Colonic mucosa (tissue), 4 donors: ENCODE data around the gene FBXO7. TPM values are rescaled to one million over a fixed set of nuclear protein-coding genes. Genes with fewer than 3 reads are reported as not detected.

Source experiments
- DNase-seq: peaks from one replicate; pipeline ENCODE4 v3.0.0-alpha.2; 2020
- H3K27ac ChIP-seq: fragments of 200-600 bp; one replicate; pipeline ENCODE4 v1.8.0; 2021
- H3K27me3 ChIP-seq: fragments of 200-600 bp; one replicate; pipeline ENCODE4 v1.8.0; 2021
- H3K36me3 ChIP-seq: fragments of 200-600 bp; one replicate; pipeline ENCODE4 v1.8.0; 2021
- H3K4me1 ChIP-seq: fragments of 200-600 bp; one replicate; pipeline ENCODE4 v1.8.0; 2021; ENCODE audit warnings: mild to moderate bottlenecking
- H3K4me3 ChIP-seq: fragments of 200-600 bp; one replicate; pipeline ENCODE4 v1.8.0; 2021
- H3K9ac ChIP-seq, 2 donors: one replicate each; pipeline ENCODE4 v1.7.0; 2013; ENCODE audit warnings: control low read depth in 2 of 2, low read depth in 2 of 2, low read length in 2 of 2
- H3K9me3 ChIP-seq: fragments of 200-600 bp; one replicate; pipeline ENCODE4 v1.8.0; 2021
- CTCF ChIP-seq: fragments of 200-600 bp; IDR thresholded peaks from one replicate; pipeline ENCODE4 v1.8.0; 2022; ENCODE audit warnings: antibody characterized with exemption, mild to moderate bottlenecking
- intact Hi-C: fragments of 100-400 bp; cut with DNase I; formaldehyde crosslinking; loops from one replicate; pipeline ENCODE4 v1.14.1; 2022
- total RNA-seq, 2 donors: library from RNA; stranded (reverse); fragmentation: NEBNext Ultra II Directional in 1 of 2; extraction: Animal tissue kit (Norgen Biotek cat#: 25700) in 1 of 2; gene quantifications; one replicate each; pipeline ENCODE4 v1.2.1, GENCODE V29; 2021
- donor health status: healthy.
- donor health status: DM: no; HTN: no; CAD: no.
- donor health status: DM: no; HTN: no; CAD: no.

Gene FBXO7
- total RNA-seq, 2 donors from 2014 or later, result 62.1 to 81.1 TPM

DNA sequence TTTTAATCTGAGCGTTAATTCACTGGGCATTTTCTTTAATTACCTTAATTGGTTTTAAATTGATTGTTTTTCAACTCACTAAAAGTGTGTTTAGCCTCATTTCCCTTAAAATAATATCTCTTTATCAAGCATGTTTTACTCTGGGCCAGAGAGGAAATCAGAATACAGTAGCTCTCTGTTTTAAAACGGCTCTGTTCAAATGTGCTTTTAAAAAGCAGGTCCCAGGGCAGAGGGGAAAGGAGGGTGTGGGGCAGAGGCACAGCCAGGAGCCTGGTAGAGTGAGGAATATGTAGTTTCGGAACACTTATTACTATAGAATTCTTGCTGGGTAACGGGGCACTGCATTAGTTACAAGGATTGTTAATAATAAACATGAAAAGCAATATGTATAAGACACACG, 47.6 kb downstream of the FBXO7 start:
- H3K27ac ChIP-seq, result no peak overlapping the region
- H3K36me3 ChIP-seq, result no peaks in the 10 kb centered on the region
- DNase-seq, result no peak
- no peak for TF ChIP-seq CTCF
- no peaks in the 10 kb centered on the region for H3K27me3 ChIP-seq
- intact Hi-C loops, result no loop called here
- no peak overlapping the region for H3K4me3 ChIP-seq
- no peak overlapping the region for H3K9ac ChIP-seq
- H3K9me3 ChIP-seq, result no peaks in the 10 kb centered on the region
- H3K4me1 ChIP-seq, result no peaks in the 10 kb centered on the region

GRCh38 chr22:32527756-32528155, 53.1 kb downstream of the FBXO7 start:
- no peak for DNase-seq
- H3K27ac ChIP-seq, result no peak overlapping the region
- H3K9ac ChIP-seq, result no peak overlapping the region
- no peaks in the 10 kb centered on the region for H3K36me3 ChIP-seq
- no peak overlapping the region for H3K4me3 ChIP-seq
- no peaks in the 10 kb centered on the region for H3K27me3 ChIP-seq
- H3K4me1 ChIP-seq, result peaks cover 12% of the 10 kb centered on the region
- TF ChIP-seq CTCF, result no peak
- intact Hi-C loops, result loop anchor here (2.0 to 5.0 kb wide), 2 partner anchors 130 to 269 kb away; no protein-coding TSS in a partner anchor
- no peaks in the 10 kb centered on the region for H3K9me3 ChIP-seq

DNA sequence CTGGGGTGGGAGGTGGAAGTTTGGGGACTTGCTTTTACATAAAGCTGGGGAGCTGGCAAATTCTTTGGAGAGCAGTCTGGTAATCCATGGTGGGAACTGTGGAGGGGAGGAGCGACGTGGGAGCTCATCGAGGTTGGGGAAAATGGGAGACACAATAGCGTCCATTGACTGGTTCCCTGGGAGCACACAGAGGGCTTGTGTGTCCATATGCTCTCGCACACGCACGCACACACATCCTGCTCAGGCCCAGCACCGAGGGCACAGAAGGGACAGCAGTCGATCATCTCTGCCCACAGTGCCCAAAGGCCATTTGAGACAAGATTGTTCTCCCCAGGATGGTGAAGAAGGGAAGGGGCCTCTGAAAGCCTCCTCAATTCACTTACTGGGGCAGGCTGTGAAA, 53.7 kb downstream of the FBXO7 start:
- TF ChIP-seq CTCF, result no peak
- Histone ChIP-seq H3K27ac (no peak overlapping the region), H3K4me3 (no peak overlapping the region), H3K36me3 (no peaks in the 10 kb centered on the region), H3K27me3 (no peaks in the 10 kb centered on the region), H3K4me1 (peaks cover 12% of the 10 kb centered on the region), H3K9ac (no peak overlapping the region), H3K9me3 (no peaks in the 10 kb centered on the region)
- intact Hi-C loops, result loop anchor here (2.0 to 5.0 kb wide), 2 partner anchors 129 to 268 kb away; no protein-coding TSS in a partner anchor
- DNase-seq, result no peak

- Histone ChIP-seq H3K9ac (peak overlapping the region in 1 of 2 donors; percentile 56), H3K27ac (no peak overlapping the region), H3K4me1 (peaks cover 12% of the 10 kb centered on the region), H3K27me3 (no peaks in the 10 kb centered on the region), H3K9me3 (no peaks in the 10 kb centered on the region), H3K36me3 (no peaks in the 10 kb centered on the region), H3K4me3 (no peak overlapping the region)
- DNase-seq, result peak; percentile 84
- TF ChIP-seq CTCF, result peak; percentile 86
- intact Hi-C loops, result loop anchor here (2.0 to 5.0 kb wide), 2 partner anchors 128 to 268 kb away; no protein-coding TSS in a partner anchor
Measured at GRCh38 chr22:32528984-32529982, 54.7 kb downstream of the FBXO7 start.

DNA sequence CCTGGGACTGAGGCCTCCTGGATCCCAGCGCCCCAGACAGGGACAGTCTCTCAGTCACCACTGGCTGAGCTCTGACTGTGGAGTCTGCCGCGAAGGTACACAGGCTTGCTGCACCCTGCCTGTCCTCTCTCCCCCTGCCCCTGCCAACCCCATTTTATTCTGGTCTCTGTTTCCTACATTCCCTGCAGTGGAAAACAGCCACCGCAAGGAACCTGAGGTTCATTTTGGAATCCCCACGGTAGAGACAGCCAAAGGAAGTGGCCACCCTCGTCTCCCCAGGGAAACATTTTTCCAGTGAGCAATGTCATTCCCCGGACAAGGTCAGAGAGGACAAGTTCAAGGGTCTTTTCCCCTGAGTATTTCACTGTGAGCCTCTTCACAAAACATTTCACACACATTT, 56.6 kb downstream of the FBXO7 start:
- Histone ChIP-seq H3K27me3 (no peaks in the 10 kb centered on the region), H3K4me1 (peaks cover 12% of the 10 kb centered on the region), H3K4me3 (no peak overlapping the region), H3K9ac (no peak overlapping the region), H3K36me3 (no peaks in the 10 kb centered on the region), H3K9me3 (no peaks in the 10 kb centered on the region), H3K27ac (no peak overlapping the region)
- intact Hi-C loops, result loop anchor here (5.0 to 10.0 kb wide), 2 partner anchors 94 to 471 kb away; no protein-coding TSS in a partner anchor
- DNase-seq, result no peak
- no peak for TF ChIP-seq CTCF
